HEK293 (cell line): ENCODE measurements around the gene LHX2.

Source experiments
- GLI2 ChIP-seq: fragments of 450-650 bp; formaldehyde crosslinking; IDR thresholded peaks from 2 replicates; pipeline ENCODE4; 2017; ENCODE audit warnings: missing biosample characterization, missing genetic modification characterization, low read depth, borderline replicate concordance
- GLI4 ChIP-seq: fragments of 450-650 bp; formaldehyde crosslinking; IDR thresholded peaks from 2 replicates; pipeline ENCODE4 v1.5.1; 2016; ENCODE audit warnings: missing biosample characterization, missing genetic modification characterization
- GLIS1 ChIP-seq: fragments of 450-650 bp; formaldehyde crosslinking; IDR thresholded peaks from 2 replicates; pipeline ENCODE4 v1.5.1; 2016; ENCODE audit warnings: missing biosample characterization, missing genetic modification characterization
- IKZF3 ChIP-seq: fragments of 450-650 bp; IDR thresholded peaks from 2 replicates; pipeline ENCODE4 v1.5.0; 2018; ENCODE audit warnings: missing biosample characterization, mild to moderate bottlenecking, missing genetic modification characterization, moderate library complexity
- KLF1 ChIP-seq: fragments of 450-650 bp; formaldehyde crosslinking; IDR thresholded peaks from 2 replicates; pipeline ENCODE4 v1.5.1; 2016; ENCODE audit warnings: missing biosample characterization, missing genetic modification characterization
- KLF7 ChIP-seq: fragments of 450-650 bp; formaldehyde crosslinking; IDR thresholded peaks from 2 replicates; pipeline ENCODE4 v1.5.1; 2016; ENCODE audit warnings: missing biosample characterization, missing genetic modification characterization, borderline replicate concordance
- KLF9 ChIP-seq: fragments of 450-650 bp; formaldehyde crosslinking; IDR thresholded peaks from 2 replicates; pipeline ENCODE4 v1.5.1; 2016; ENCODE audit warnings: missing biosample characterization, missing genetic modification characterization, low read depth
- PRDM4 ChIP-seq: fragments of 450-650 bp; formaldehyde crosslinking; IDR thresholded peaks from 2 replicates; pipeline ENCODE4 v1.5.1; 2017; ENCODE audit warnings: missing biosample characterization, missing genetic modification characterization
- SCRT2 ChIP-seq: fragments of 450-650 bp; formaldehyde crosslinking; IDR thresholded peaks from 2 replicates; pipeline ENCODE4 v1.5.1; 2016; ENCODE audit warnings: missing biosample characterization, missing genetic modification characterization
- SP3 ChIP-seq: fragments of 450-650 bp; formaldehyde crosslinking; IDR thresholded peaks from 2 replicates; pipeline ENCODE4 v1.5.1; 2016; ENCODE audit warnings: missing biosample characterization, missing genetic modification characterization
- ZBTB20 ChIP-seq: fragments of 450-650 bp; formaldehyde crosslinking; IDR thresholded peaks from 2 replicates; pipeline ENCODE4 v1.5.1; 2016; ENCODE audit warnings: missing biosample characterization, missing genetic modification characterization
- ZBTB7A ChIP-seq: fragments of 450-650 bp; formaldehyde crosslinking; IDR thresholded peaks from 2 replicates; pipeline ENCODE4 v1.5.1; 2016; ENCODE audit warnings: low read depth, missing biosample characterization, missing genetic modification characterization
- ZBTB8A ChIP-seq: fragments of 450-650 bp; formaldehyde crosslinking; IDR thresholded peaks from 2 replicates; pipeline ENCODE4 v1.5.1; 2016; ENCODE audit warnings: missing biosample characterization, missing genetic modification characterization
- ZFHX2 ChIP-seq: fragments of 450-650 bp; formaldehyde crosslinking; conservative IDR thresholded peaks from 2 replicates; pipeline ENCODE4 v1.5.1; 2016; ENCODE audit warnings: missing biosample characterization, missing genetic modification characterization
- ZNF155 ChIP-seq: fragments of 450-650 bp; formaldehyde crosslinking; IDR thresholded peaks from 2 replicates; pipeline ENCODE4 v1.5.1; 2016; ENCODE audit warnings: missing biosample characterization, missing genetic modification characterization
- ZNF239 ChIP-seq: fragments of 450-650 bp; formaldehyde crosslinking; IDR thresholded peaks from 2 replicates; pipeline ENCODE4 v1.5.1; 2016; ENCODE audit warnings: missing biosample characterization, missing genetic modification characterization
- ZNF24 ChIP-seq: fragments of 450-650 bp; formaldehyde crosslinking; IDR thresholded peaks from 2 replicates; pipeline ENCODE4 v1.5.1; 2016; ENCODE audit warnings: missing biosample characterization, missing genetic modification characterization
- ZNF324 ChIP-seq: fragments of 450-650 bp; formaldehyde crosslinking; IDR thresholded peaks from 2 replicates; pipeline ENCODE4 v1.5.1; 2016; ENCODE audit warnings: missing biosample characterization, missing genetic modification characterization
- ZNF341 ChIP-seq: fragments of 450-650 bp; formaldehyde crosslinking; IDR thresholded peaks from 2 replicates; pipeline ENCODE4; 2016; ENCODE audit warnings: low read depth, missing biosample characterization, missing genetic modification characterization
- ZNF398 ChIP-seq: fragments of 450-650 bp; formaldehyde crosslinking; IDR thresholded peaks from 2 replicates; pipeline ENCODE4 v1.5.1; 2017; ENCODE audit warnings: missing biosample characterization, missing genetic modification characterization
- ZNF404 ChIP-seq: fragments of 450-650 bp; formaldehyde crosslinking; IDR thresholded peaks from 2 replicates; pipeline ENCODE4 v1.5.1; 2017; ENCODE audit warnings: missing biosample characterization, missing genetic modification characterization
- ZNF555 ChIP-seq: fragments of 450-650 bp; formaldehyde crosslinking; conservative IDR thresholded peaks from 2 replicates; pipeline ENCODE4 v1.5.1; 2017; ENCODE audit warnings: missing biosample characterization, mild to moderate bottlenecking, missing genetic modification characterization, inconsistent platforms
- ZNF561 ChIP-seq: fragments of 450-650 bp; IDR thresholded peaks from 2 replicates; pipeline ENCODE4 v1.5.1; 2018; ENCODE audit warnings: missing biosample characterization, missing genetic modification characterization, borderline replicate concordance
- ZNF660 ChIP-seq: fragments of 450-650 bp; IDR thresholded peaks from 2 replicates; pipeline ENCODE4 v1.5.1; 2018; ENCODE audit warnings: missing biosample characterization, mild to moderate bottlenecking, missing genetic modification characterization
- ZNF707 ChIP-seq: fragments of 450-650 bp; formaldehyde crosslinking; IDR thresholded peaks from 2 replicates; pipeline ENCODE4 v1.5.1; 2016; ENCODE audit warnings: missing biosample characterization, missing genetic modification characterization
- ZNF768 ChIP-seq: fragments of 450-650 bp; formaldehyde crosslinking; IDR thresholded peaks from 2 replicates; pipeline ENCODE4 v1.5.1; 2018; ENCODE audit warnings: missing biosample characterization, mild to moderate bottlenecking, missing genetic modification characterization
- ZNF785 ChIP-seq: fragments of 450-650 bp; formaldehyde crosslinking; IDR thresholded peaks from 2 replicates; pipeline ENCODE4 v1.5.1; 2016; ENCODE audit warnings: missing biosample characterization, missing genetic modification characterization
- ZNF792 ChIP-seq: fragments of 450-650 bp; formaldehyde crosslinking; IDR thresholded peaks from 2 replicates; pipeline ENCODE4 v1.5.1; 2016; ENCODE audit warnings: missing biosample characterization, missing genetic modification characterization
- TF ChIP-seq, protein P1 (sequence below): fragments of 450-650 bp; formaldehyde crosslinking; IDR thresholded peaks from 2 replicates; pipeline ENCODE4 v1.5.1; 2016; ENCODE audit warnings: missing biosample characterization, missing genetic modification characterization
- TF ChIP-seq, protein P2 (sequence below): fragments of 450-650 bp; formaldehyde crosslinking; IDR thresholded peaks from 2 replicates; pipeline ENCODE4 v1.5.1; 2016; ENCODE audit warnings: missing biosample characterization, missing genetic modification characterization, borderline replicate concordance
- TF ChIP-seq, protein P3 (sequence below): fragments of 450-650 bp; formaldehyde crosslinking; IDR thresholded peaks from 2 replicates; pipeline ENCODE4 v1.5.1; 2016; ENCODE audit warnings: missing biosample characterization, missing genetic modification characterization, low read depth

The LHX2 gene

GRCh38 chr9:124045830-124046177 lies 34.2 kb downstream of the LHX2 start (continued):
- TF ChIP-seq, protein P1, sequence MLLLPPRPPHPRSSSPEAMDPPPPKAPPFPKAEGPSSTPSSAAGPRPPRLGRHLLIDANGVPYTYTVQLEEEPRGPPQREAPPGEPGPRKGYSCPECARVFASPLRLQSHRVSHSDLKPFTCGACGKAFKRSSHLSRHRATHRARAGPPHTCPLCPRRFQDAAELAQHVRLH (tag by site-specific recombination), result no peak
- TF ChIP-seq, protein P2, sequence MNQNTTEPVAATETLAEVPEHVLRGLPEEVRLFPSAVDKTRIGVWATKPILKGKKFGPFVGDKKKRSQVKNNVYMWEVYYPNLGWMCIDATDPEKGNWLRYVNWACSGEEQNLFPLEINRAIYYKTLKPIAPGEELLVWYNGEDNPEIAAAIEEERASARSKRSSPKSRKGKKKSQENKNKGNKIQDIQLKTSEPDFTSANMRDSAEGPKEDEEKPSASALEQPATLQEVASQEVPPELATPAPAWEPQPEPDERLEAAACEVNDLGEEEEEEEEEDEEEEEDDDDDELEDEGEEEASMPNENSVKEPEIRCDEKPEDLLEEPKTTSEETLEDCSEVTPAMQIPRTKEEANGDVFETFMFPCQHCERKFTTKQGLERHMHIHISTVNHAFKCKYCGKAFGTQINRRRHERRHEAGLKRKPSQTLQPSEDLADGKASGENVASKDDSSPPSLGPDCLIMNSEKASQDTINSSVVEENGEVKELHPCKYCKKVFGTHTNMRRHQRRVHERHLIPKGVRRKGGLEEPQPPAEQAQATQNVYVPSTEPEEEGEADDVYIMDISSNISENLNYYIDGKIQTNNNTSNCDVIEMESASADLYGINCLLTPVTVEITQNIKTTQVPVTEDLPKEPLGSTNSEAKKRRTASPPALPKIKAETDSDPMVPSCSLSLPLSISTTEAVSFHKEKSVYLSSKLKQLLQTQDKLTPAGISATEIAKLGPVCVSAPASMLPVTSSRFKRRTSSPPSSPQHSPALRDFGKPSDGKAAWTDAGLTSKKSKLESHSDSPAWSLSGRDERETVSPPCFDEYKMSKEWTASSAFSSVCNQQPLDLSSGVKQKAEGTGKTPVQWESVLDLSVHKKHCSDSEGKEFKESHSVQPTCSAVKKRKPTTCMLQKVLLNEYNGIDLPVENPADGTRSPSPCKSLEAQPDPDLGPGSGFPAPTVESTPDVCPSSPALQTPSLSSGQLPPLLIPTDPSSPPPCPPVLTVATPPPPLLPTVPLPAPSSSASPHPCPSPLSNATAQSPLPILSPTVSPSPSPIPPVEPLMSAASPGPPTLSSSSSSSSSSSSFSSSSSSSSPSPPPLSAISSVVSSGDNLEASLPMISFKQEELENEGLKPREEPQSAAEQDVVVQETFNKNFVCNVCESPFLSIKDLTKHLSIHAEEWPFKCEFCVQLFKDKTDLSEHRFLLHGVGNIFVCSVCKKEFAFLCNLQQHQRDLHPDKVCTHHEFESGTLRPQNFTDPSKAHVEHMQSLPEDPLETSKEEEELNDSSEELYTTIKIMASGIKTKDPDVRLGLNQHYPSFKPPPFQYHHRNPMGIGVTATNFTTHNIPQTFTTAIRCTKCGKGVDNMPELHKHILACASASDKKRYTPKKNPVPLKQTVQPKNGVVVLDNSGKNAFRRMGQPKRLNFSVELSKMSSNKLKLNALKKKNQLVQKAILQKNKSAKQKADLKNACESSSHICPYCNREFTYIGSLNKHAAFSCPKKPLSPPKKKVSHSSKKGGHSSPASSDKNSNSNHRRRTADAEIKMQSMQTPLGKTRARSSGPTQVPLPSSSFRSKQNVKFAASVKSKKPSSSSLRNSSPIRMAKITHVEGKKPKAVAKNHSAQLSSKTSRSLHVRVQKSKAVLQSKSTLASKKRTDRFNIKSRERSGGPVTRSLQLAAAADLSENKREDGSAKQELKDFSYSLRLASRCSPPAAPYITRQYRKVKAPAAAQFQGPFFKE (tag by site-specific recombination), result no peak
- peak; percentile 7; the same call in 1 of the 2 replicates for TF ChIP-seq SCRT2 (tag by site-specific recombination)
- TF ChIP-seq GLI2 (tag by site-specific recombination), result no peak
- TF ChIP-seq ZNF404, result no peak
- TF ChIP-seq KLF1 (tag by site-specific recombination), result no peak
- TF ChIP-seq ZNF155 (tag by site-specific recombination), result no peak
- TF ChIP-seq, protein P3, sequence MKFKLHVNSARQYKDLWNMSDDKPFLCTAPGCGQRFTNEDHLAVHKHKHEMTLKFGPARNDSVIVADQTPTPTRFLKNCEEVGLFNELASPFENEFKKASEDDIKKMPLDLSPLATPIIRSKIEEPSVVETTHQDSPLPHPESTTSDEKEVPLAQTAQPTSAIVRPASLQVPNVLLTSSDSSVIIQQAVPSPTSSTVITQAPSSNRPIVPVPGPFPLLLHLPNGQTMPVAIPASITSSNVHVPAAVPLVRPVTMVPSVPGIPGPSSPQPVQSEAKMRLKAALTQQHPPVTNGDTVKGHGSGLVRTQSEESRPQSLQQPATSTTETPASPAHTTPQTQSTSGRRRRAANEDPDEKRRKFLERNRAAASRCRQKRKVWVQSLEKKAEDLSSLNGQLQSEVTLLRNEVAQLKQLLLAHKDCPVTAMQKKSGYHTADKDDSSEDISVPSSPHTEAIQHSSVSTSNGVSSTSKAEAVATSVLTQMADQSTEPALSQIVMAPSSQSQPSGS, result no peak
- no peak for TF ChIP-seq ZNF341 (tag by site-specific recombination)
- TF ChIP-seq ZNF561, result no peak
- no peak for TF ChIP-seq KLF9 (tag by site-specific recombination)
- TF ChIP-seq ZNF24 (tag by site-specific recombination), result no peak
- TF ChIP-seq ZNF555 (tag by site-specific recombination), result no peak
- TF ChIP-seq ZBTB20, result 0 out of 2 replicates have a peak, but pooled peaks have one; percentile 26
- 0 out of 2 replicates have a peak, but pooled peaks have one; percentile 4 for TF ChIP-seq SP3 (tag by site-specific recombination)
- TF ChIP-seq ZFHX2, result no peak; the same call in 1 of the 2 replicates
- TF ChIP-seq ZNF660, result no peak
- no peak; the same call in 1 of the 2 replicates for TF ChIP-seq ZNF398 (tag by site-specific recombination)
- TF ChIP-seq IKZF3 (tag by site-specific recombination), result peak; percentile 3; the same call in 1 of the 2 replicates
- no peak for TF ChIP-seq ZNF324 (tag by site-specific recombination)
- no peak for TF ChIP-seq PRDM4 (tag by site-specific recombination)
- TF ChIP-seq GLI4 (tag by site-specific recombination), result no peak
- no peak for TF ChIP-seq KLF7 (tag by site-specific recombination)
- TF ChIP-seq ZNF785, result no peak
- TF ChIP-seq ZBTB8A (tag by site-specific recombination), result 0 out of 2 replicates have a peak, but pooled peaks have one; percentile 14
- no peak for TF ChIP-seq ZNF707
- TF ChIP-seq ZNF768 (tag by site-specific recombination), result no peak
- no peak for TF ChIP-seq ZBTB7A (tag by site-specific recombination)
- TF ChIP-seq GLIS1 (tag by site-specific recombination), result no peak
- TF ChIP-seq ZNF792 (tag by site-specific recombination), result no peak
- no peak for TF ChIP-seq ZNF239 (tag by site-specific recombination)
